ENCODE data around the gene SLC26A1. TPM values are rescaled to one million over a fixed set of nuclear protein-coding genes. Genes with fewer than 3 reads are reported as not detected.
A peak's percentile ranks its signal among the peaks of the same experiment; 100 is the strongest.

The SLC26A1 gene
- total RNA-seq, 2 experiments from 2014 or later: not detected

GRCh38 chr4:1031956-1032795 is 39.0 kb upstream of the SLC26A1 start:
- Mint-ChIP-seq H3K4me3 (no peak overlapping the region), H3K9me3 (no peaks in the 10 kb centered on the region), H3K27me3 (no peaks in the 10 kb centered on the region), H3K27ac (no peak overlapping the region), H3K4me1 (ENCODE audit: low read depth) (no peaks in the 10 kb centered on the region), H3K36me3 (ENCODE audit: low read depth) (no peaks in the 10 kb centered on the region)
- ChIA-PET POLR2A (no interaction called here), CTCF (no interaction called here)
- peaks cover 4 to 6% of the 10 kb centered on the region in 2 experiments for H3K27me3 ChIP-seq (ENCODE audit: control insufficient read depth in 1 of 2, insufficient read depth in 2 of 2, low read length in 2 of 2)
- peaks cover 0 to 7% of the 10 kb centered on the region in 2 experiments for H3K9me3 ChIP-seq (ENCODE audit: control insufficient read depth in 1 of 2, insufficient read depth in 1 of 2, low read length in 2 of 2)
- ATAC-seq (ENCODE audit: poor library complexity) (peak; percentile 30), DNase-seq (peak in 1 of 14 experiments; percentile 21)
- H3K4me1 ChIP-seq (ENCODE audit: insufficient read depth, low read length): no peaks in the 10 kb centered on the region
- intact Hi-C loops (cut with DNase I, micrococcal nuclease): no loop called here
- H3K36me3 ChIP-seq (ENCODE audit: insufficient read depth, low read length): no peaks in the 10 kb centered on the region
- no peak overlapping the region for H3K27ac ChIP-seq (ENCODE audit: low read depth in 1 of 2, low read length in 2 of 2)
- TF ChIP-seq CTCF (IDR thresholded peaks at IDR 0.05): no peak
- H3K4me3 ChIP-seq (ENCODE audit: low read length): no peak overlapping the region

GRCh38 chr4:1031346-1031745 is 38.1 kb upstream of the SLC26A1 start:
- Mint-ChIP-seq H3K27ac (no peak overlapping the region), H3K4me3 (no peak overlapping the region), H3K4me1 (ENCODE audit: low read depth) (no peaks in the 10 kb centered on the region), H3K27me3 (no peaks in the 10 kb centered on the region), H3K9me3 (no peaks in the 10 kb centered on the region), H3K36me3 (ENCODE audit: low read depth) (no peaks in the 10 kb centered on the region)
- POLR2A ChIA-PET: no interaction called here
- intact Hi-C loops (cut with DNase I, micrococcal nuclease): no loop called here
- peaks cover 4 to 6% of the 10 kb centered on the region in 2 experiments for H3K27me3 ChIP-seq (ENCODE audit: control insufficient read depth in 1 of 2, insufficient read depth in 2 of 2, low read length in 2 of 2)
- CTCF ChIA-PET: no interaction called here
- DNase-seq (no peak), ATAC-seq (ENCODE audit: poor library complexity) (no peak)
- no peak overlapping the region for H3K27ac ChIP-seq (ENCODE audit: low read depth in 1 of 2, low read length in 2 of 2)
- no peaks in the 10 kb centered on the region for H3K36me3 ChIP-seq (ENCODE audit: insufficient read depth, low read length)
- no peak for TF ChIP-seq CTCF (IDR thresholded peaks at IDR 0.05)
- H3K9me3 ChIP-seq (ENCODE audit: control insufficient read depth in 1 of 2, insufficient read depth in 1 of 2, low read length in 2 of 2): peaks cover 0 to 7% of the 10 kb centered on the region in 2 experiments
- H3K4me1 ChIP-seq (ENCODE audit: insufficient read depth, low read length): peaks cover 1% of the 10 kb centered on the region
- no peak overlapping the region for H3K4me3 ChIP-seq (ENCODE audit: low read length)

- no peaks in the 10 kb centered on the region for H3K9me3 Mint-ChIP-seq
- peaks cover 7% of the 10 kb centered on the region for H3K4me1 Mint-ChIP-seq (ENCODE audit: low read depth)
- no peak overlapping the region for H3K27ac ChIP-seq (ENCODE audit: low read depth in 1 of 2, low read length in 2 of 2)
- no peak for ATAC-seq (ENCODE audit: poor library complexity)
- ChIA-PET POLR2A (no interaction called here), CTCF (no interaction called here)
- H3K27ac Mint-ChIP-seq: no peak overlapping the region
- DNase-seq: no peak
- H3K4me3 ChIP-seq (ENCODE audit: low read length): no peak overlapping the region
- no peaks in the 10 kb centered on the region for H3K27me3 Mint-ChIP-seq
- no peak overlapping the region for H3K4me3 Mint-ChIP-seq
- H3K36me3 ChIP-seq (ENCODE audit: insufficient read depth, low read length): peaks cover 2% of the 10 kb centered on the region
- peaks cover 5% of the 10 kb centered on the region for H3K36me3 Mint-ChIP-seq (ENCODE audit: low read depth)
- peaks cover 0 to 9% of the 10 kb centered on the region in 2 experiments for H3K9me3 ChIP-seq (ENCODE audit: control insufficient read depth in 1 of 2, insufficient read depth in 1 of 2, low read length in 2 of 2)
- intact Hi-C loops (cut with DNase I, micrococcal nuclease): no loop called here
- H3K27me3 ChIP-seq (ENCODE audit: control insufficient read depth in 1 of 2, insufficient read depth in 2 of 2, low read length in 2 of 2): peaks cover 4 to 6% of the 10 kb centered on the region in 2 experiments
- no peak for TF ChIP-seq CTCF (IDR thresholded peaks at IDR 0.05)
- H3K4me1 ChIP-seq (ENCODE audit: insufficient read depth, low read length): peaks cover 8% of the 10 kb centered on the region
Observed at GRCh38 chr4:1030559-1030958, 37.4 kb upstream of the SLC26A1 start.

Measured in CD4-positive, alpha-beta T cell (primary cell).